Activated CD4-positive, alpha-beta T cell treated with anti-CD3 and anti-CD28 coated beads, Interleukin-2, amount 10 ng/mL, durations not matched to agents 7 days and 5 days (primary cell): ENCODE results near the gene METTL6. TPM values are rescaled to one million over a fixed set of nuclear protein-coding genes. Genes with fewer than 3 reads are reported as not detected.

Source experiments
- CTCF ChIA-PET: fragments of 350-600 bp; sonication (Branson Sonifier 250); formaldehyde crosslinking; loops from one replicate; lab custom pipeline; 2021; ENCODE audit warnings: antibody characterized with exemption; lab: Charles Lee
- POLR2A ChIA-PET: fragments of 350-600 bp; sonication (Branson Sonifier 250); formaldehyde crosslinking; loops from one replicate; lab custom pipeline; 2021; ENCODE audit warnings: antibody characterized with exemption; lab: Charles Lee
- DNase-seq: peaks from one replicate; pipeline ENCODE4 v3.0.0-alpha.2; 2020
- H3K27ac Mint-ChIP-seq: one replicate; pipeline ENCODE4 v1.8.0; 2021; ENCODE audit warnings: mild to moderate bottlenecking, moderate library complexity, mixed read lengths
- H3K27me3 Mint-ChIP-seq: one replicate; pipeline ENCODE4 v1.8.0; 2021; ENCODE audit warnings: mixed read lengths
- H3K36me3 Mint-ChIP-seq: one replicate; pipeline ENCODE4 v1.8.0; 2021; ENCODE audit warnings: low read depth, mixed read lengths
- H3K4me1 Mint-ChIP-seq: one replicate; pipeline ENCODE4 v1.8.0; 2021; ENCODE audit warnings: mixed read lengths
- H3K4me3 Mint-ChIP-seq: one replicate; pipeline ENCODE4 v1.8.0; 2021; ENCODE audit warnings: mild to moderate bottlenecking, moderate library complexity, mixed read lengths
- H3K9me3 Mint-ChIP-seq: one replicate; pipeline ENCODE4 v1.8.0; 2021; ENCODE audit warnings: mixed read lengths
- total RNA-seq, 2 experiments: library from RNA; stranded (reverse); gene quantifications; one replicate each; pipeline ENCODE4 v1.2.3, GENCODE V29; 2021

The METTL6 gene
- total RNA-seq, 2 experiments from 2014 or later = 15.8 to 19.4 TPM

- no peak overlapping the region for H3K4me3 Mint-ChIP-seq
- POLR2A ChIA-PET = interaction anchor here (0.8 kb wide), 1 partner anchor 850 kb away, joined by 3 read pairs; no protein-coding TSS in a partner anchor
- no peaks in the 10 kb centered on the region for H3K9me3 Mint-ChIP-seq
- no peaks in the 10 kb centered on the region for H3K27me3 Mint-ChIP-seq
- peaks cover 55% of the 10 kb centered on the region for H3K36me3 Mint-ChIP-seq
- no peak overlapping the region for H3K27ac Mint-ChIP-seq
- no peak for DNase-seq
- peaks cover 21% of the 10 kb centered on the region for H3K4me1 Mint-ChIP-seq
- CTCF ChIA-PET = interaction anchor here (0.8 to 1.0 kb wide), 2 partner anchors 14 to 186 kb away, joined by 5 read pairs; no protein-coding TSS in a partner anchor
Observed at GRCh38 chr3:15443826-15444524, 16.6 kb upstream of the METTL6 start.

DNA sequence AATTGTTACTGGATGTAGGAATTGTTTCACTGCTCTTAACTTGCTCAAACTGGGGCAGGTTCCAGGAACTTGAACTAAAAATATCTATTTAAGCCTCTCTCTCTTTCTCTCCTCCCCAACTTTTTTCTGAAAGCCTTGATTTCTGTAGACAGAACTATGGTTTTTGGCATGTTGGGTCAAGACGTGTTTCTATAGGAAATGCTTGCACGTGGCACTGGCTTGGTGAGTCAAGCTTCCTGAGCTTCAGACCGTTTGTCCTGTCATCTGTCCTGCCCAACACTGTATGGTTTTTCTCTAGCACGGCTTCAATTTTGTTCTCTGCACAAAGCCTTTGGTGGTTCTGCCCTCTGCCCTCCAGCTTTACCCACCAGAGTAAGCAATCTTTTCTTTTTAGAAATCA, 13.5 kb upstream of the METTL6 start:
- Mint-ChIP-seq H3K4me3 (no peak overlapping the region), H3K27ac (no peak overlapping the region), H3K4me1 (peaks cover 23% of the 10 kb centered on the region), H3K27me3 (no peaks in the 10 kb centered on the region), H3K9me3 (no peaks in the 10 kb centered on the region), H3K36me3 (peaks cover 84% of the 10 kb centered on the region)
- POLR2A ChIA-PET = no interaction called here
- no peak for DNase-seq
- CTCF ChIA-PET = interaction anchor here (1.4 kb wide), 1 partner anchor 10 kb away, joined by 3 read pairs; no protein-coding TSS in a partner anchor

DNA sequence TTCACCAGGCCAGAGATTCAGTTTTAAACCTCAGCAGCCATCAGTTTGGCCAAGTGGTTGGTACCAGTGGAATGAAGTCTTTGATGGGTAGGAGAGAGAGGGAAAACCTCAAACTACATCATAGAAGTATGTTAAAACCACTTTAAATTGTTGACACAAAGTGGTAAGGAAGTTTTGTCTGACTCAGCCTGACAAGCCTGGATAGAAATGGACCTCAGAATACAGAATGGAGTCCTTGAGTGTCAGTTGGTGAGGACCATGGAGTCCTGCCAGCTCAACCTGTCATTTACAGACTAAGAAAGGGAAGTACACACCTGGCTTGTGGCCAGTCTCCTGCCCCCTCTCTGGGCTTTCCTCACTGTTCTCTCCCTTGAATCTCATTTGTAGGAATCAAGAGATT, 12.1 kb upstream of the METTL6 start:
- Mint-ChIP-seq H3K4me3 (no peak overlapping the region), H3K9me3 (no peaks in the 10 kb centered on the region), H3K27ac (no peak overlapping the region), H3K36me3 (peaks cover 84% of the 10 kb centered on the region), H3K4me1 (peaks cover 23% of the 10 kb centered on the region), H3K27me3 (no peaks in the 10 kb centered on the region)
- ChIA-PET CTCF (interaction anchor here (1.0 to 1.2 kb wide), 2 partner anchors 9 to 13 kb away, joined by 4 to 6 read pairs; no protein-coding TSS in a partner anchor), POLR2A (no interaction called here)
- DNase-seq = no peak

GRCh38 chr3:15438983-15439382, 11.6 kb upstream of the METTL6 start:
- Mint-ChIP-seq H3K36me3 (peaks cover 88% of the 10 kb centered on the region), H3K9me3 (no peaks in the 10 kb centered on the region), H3K27me3 (no peaks in the 10 kb centered on the region), H3K4me3 (no peak overlapping the region), H3K4me1 (peaks cover 23% of the 10 kb centered on the region), H3K27ac (no peak overlapping the region)
- CTCF ChIA-PET = interaction anchor here (1.0 to 1.2 kb wide), 2 partner anchors 8 to 13 kb away, joined by 4 to 6 read pairs; no protein-coding TSS in a partner anchor
- DNase-seq = no peak
- POLR2A ChIA-PET = no interaction called here

GRCh38 chr3:15436246-15436645, 8.9 kb upstream of the METTL6 start:
- Mint-ChIP-seq H3K4me1 (peaks cover 33% of the 10 kb centered on the region), H3K4me3 (no peak overlapping the region), H3K36me3 (peaks cover 79% of the 10 kb centered on the region), H3K27ac (peak overlapping the region; percentile 69), H3K27me3 (no peaks in the 10 kb centered on the region), H3K9me3 (no peaks in the 10 kb centered on the region)
- POLR2A ChIA-PET = no interaction called here
- CTCF ChIA-PET = interaction anchor here (1.3 kb wide), 1 partner anchor 26 kb away, joined by 4 read pairs; no protein-coding TSS in a partner anchor
- DNase-seq = no peak

DNA sequence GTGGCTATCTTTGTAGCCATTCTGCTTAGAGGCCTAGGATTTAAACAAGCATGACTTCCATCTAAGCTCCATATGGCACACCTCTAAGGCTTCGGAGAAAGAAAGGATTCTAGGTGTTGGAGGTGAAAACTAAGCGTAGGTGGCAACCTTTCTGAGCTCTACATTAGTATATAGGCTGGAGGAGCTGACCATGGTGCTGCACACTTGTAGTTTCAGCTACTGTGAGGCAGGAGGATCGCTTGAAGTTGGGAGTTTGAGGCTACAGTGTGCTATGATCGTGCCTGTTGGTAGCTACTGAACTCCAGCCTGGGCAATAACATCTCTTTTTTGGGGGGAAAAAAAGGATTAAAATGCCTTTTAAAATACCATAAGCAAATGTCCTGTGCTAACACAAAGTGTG, 7.4 kb upstream of the METTL6 start:
- H3K27ac Mint-ChIP-seq = no peak overlapping the region
- no peaks in the 10 kb centered on the region for H3K27me3 Mint-ChIP-seq
- no peak for DNase-seq
- peaks cover 32% of the 10 kb centered on the region for H3K4me1 Mint-ChIP-seq
- CTCF ChIA-PET = interaction anchor here (1.0 to 1.8 kb wide), 3 partner anchors 10 to 13 kb away, joined by 3 to 5 read pairs (median 3); no protein-coding TSS in a partner anchor
- H3K9me3 Mint-ChIP-seq = no peaks in the 10 kb centered on the region
- no peak overlapping the region for H3K4me3 Mint-ChIP-seq
- peaks cover 71% of the 10 kb centered on the region for H3K36me3 Mint-ChIP-seq
- POLR2A ChIA-PET = no interaction called here

DNA sequence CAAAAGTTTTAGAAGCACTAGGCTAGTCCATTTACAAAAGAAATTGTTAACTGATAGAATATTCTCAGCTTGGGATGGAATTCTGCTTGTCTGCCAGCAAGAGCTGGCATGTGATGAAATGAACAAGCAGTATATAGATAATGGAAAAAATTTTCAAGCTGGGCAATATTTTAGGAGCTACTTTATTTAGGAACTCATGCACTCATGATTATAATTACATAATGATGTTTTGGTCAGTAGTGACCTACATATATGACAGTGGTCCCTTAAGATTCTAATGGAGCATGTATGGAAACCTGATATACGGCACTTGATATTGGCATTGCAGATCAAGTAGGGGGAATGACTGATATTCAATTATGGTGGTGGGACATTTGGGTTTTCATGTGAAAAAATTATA, 6.2 kb upstream of the METTL6 start:
- Mint-ChIP-seq H3K27me3 (no peaks in the 10 kb centered on the region), H3K9me3 (no peaks in the 10 kb centered on the region), H3K36me3 (peaks cover 68% of the 10 kb centered on the region), H3K27ac (no peak overlapping the region), H3K4me3 (no peak overlapping the region), H3K4me1 (peaks cover 33% of the 10 kb centered on the region)
- ChIA-PET CTCF (interaction anchor here (0.9 to 1.8 kb wide), 3 partner anchors 9 to 181 kb away, joined by 3 to 5 read pairs (median 4); no protein-coding TSS in a partner anchor), POLR2A (no interaction called here)
- no peak for DNase-seq

DNA sequence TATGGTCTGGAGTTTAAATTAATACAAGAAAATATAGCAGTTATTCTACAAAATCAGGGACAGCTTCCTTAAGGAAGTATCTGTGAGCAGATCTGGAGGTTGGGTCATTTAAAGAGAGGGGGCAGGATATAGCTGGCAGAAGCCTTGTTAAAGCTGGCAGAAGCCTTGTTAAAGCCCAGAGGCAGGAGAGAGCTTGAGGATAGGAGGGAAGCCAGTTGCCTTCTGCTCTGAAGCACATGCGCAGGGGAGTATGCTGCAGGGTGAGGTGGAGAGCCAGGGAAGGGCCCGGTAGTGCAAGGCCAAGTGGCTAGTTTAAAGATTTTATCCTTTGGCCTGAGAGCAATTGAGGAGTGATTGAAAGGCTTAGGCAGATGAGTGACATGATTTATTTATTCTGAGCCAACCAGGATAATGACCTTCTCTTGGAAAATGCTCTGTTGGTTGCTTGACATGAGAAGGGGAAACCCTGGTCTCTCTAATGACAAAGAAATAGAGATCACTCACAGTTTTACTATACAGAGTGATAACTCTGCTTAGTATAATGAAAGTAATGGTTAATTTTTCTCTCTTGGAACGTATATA, 4.0 kb upstream of the METTL6 start:
- Mint-ChIP-seq H3K4me1 (peaks cover 43% of the 10 kb centered on the region), H3K9me3 (no peaks in the 10 kb centered on the region), H3K36me3 (peaks cover 60% of the 10 kb centered on the region), H3K4me3 (no peak overlapping the region), H3K27ac (no peak overlapping the region), H3K27me3 (no peaks in the 10 kb centered on the region)
- CTCF ChIA-PET = interaction anchor here (0.6 to 1.6 kb wide), 8 partner anchors 8 to 228 kb away, joined by 3 to 8 read pairs (median 3); partner anchors contain the start of gene CAPN7
- no peak for DNase-seq
- POLR2A ChIA-PET = no interaction called here

DNA sequence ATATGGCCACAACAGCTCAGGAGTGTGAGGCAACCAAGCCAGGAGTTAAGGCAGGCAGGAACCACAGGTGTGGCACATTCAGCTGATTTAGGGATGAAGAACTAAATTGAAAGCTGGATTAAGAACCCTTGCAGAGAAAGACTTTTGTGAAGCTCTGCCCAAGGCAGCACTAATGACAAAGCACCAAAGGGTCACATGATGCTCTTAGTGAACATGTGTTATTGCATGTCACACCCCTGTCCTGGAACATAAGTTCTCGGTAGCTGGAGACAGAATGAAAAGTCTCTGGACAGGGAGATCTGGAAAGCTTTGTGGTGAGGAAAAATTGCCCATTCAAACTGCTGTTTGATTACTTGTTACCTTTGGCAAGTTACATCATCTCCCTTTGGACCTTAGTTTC, 3.3 kb upstream of the METTL6 start:
- CTCF ChIA-PET = interaction anchor here (0.6 to 1.6 kb wide), 8 partner anchors 9 to 663 kb away, joined by 3 to 8 read pairs (median 3); no protein-coding TSS in a partner anchor
- Mint-ChIP-seq H3K4me3 (no peak overlapping the region), H3K4me1 (peaks cover 50% of the 10 kb centered on the region), H3K9me3 (no peaks in the 10 kb centered on the region), H3K36me3 (peaks cover 63% of the 10 kb centered on the region), H3K27ac (no peak overlapping the region), H3K27me3 (no peaks in the 10 kb centered on the region)
- DNase-seq = no peak
- POLR2A ChIA-PET = interaction anchor here (0.6 to 1.0 kb wide), 2 partner anchors 204 to 431 kb away, joined by 3 to 5 read pairs; no protein-coding TSS in a partner anchor

DNA sequence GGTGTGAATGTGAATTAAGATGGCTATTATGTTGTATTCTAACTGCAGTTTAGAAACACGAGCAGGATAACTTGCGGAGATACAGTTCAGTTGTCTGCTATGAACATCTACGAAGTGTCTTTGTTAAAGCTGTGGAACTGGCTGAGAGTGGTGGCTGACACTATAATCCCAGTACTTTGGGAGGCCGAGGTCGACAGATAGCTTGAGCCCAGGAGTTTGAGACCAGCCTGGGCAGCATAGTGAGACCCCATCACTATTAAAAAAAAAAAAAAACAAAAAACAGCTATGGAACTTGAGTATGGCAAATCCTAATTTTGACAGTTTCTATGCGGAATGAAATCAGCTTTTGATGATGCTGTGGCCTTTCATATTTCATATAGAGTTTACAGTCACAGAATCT, 1.7 kb upstream of the METTL6 start:
- H3K27me3 Mint-ChIP-seq = no peaks in the 10 kb centered on the region
- ChIA-PET CTCF (interaction anchor here (0.7 to 1.1 kb wide), 2 partner anchors 15 to 22 kb away, joined by 5 read pairs; no protein-coding TSS in a partner anchor), POLR2A (no interaction called here)
- peaks cover 61% of the 10 kb centered on the region for H3K36me3 Mint-ChIP-seq
- H3K4me3 Mint-ChIP-seq = peak overlapping the region; percentile 89
- peaks cover 56% of the 10 kb centered on the region for H3K4me1 Mint-ChIP-seq
- DNase-seq = no peak
- H3K27ac Mint-ChIP-seq = no peak overlapping the region
- H3K9me3 Mint-ChIP-seq = no peaks in the 10 kb centered on the region

GRCh38 chr3:15428539-15428938, 1.2 kb upstream of the METTL6 start:
- Mint-ChIP-seq H3K27ac (peak overlapping the region; percentile 90), H3K36me3 (peaks cover 57% of the 10 kb centered on the region), H3K4me3 (peak overlapping the region; percentile 89), H3K4me1 (peaks cover 56% of the 10 kb centered on the region), H3K27me3 (no peaks in the 10 kb centered on the region), H3K9me3 (no peaks in the 10 kb centered on the region)
- ChIA-PET POLR2A (no interaction called here), CTCF (no interaction called here)
- no peak for DNase-seq

- Mint-ChIP-seq H3K27me3 (no peaks in the 10 kb centered on the region), H3K4me1 (peaks cover 54% of the 10 kb centered on the region), H3K4me3 (peak overlapping the region; percentile 89), H3K27ac (peak overlapping the region; percentile 90), H3K36me3 (peaks cover 54% of the 10 kb centered on the region), H3K9me3 (no peaks in the 10 kb centered on the region)
- POLR2A ChIA-PET = no interaction called here
- DNase-seq = no peak
- CTCF ChIA-PET = interaction anchor here (0.6 kb wide), 1 partner anchor 24 kb away, joined by 3 read pairs; no protein-coding TSS in a partner anchor
Observed at GRCh38 chr3:15427981-15428380, 637 bp upstream of the METTL6 start.
